GM12891 (cell line): ENCODE data around the gene PRKN.

Experiments
- DNase-seq: peaks from one replicate; pipeline ENCODE4 v3.0.0; 2011; ENCODE audit warnings: low spot score; ENCODE audit not compliant: insufficient read length
- FAIRE-seq: peaks from 2 replicates; lab custom pipeline; 2011; peaks lifted over from hg19 to GRCh38; lab: Jason Lieb, UNC
- PAX5 ChIP-seq: IDR thresholded peaks from 2 replicates; pipeline ENCODE4 v1.6.1; 2011; ENCODE audit warnings: low read length, moderate library complexity, mild to moderate bottlenecking; ENCODE audit not compliant: insufficient read depth, severe bottlenecking
- POLR2A ChIP-seq: IDR thresholded peaks from 2 replicates; pipeline ENCODE4 v1.6.1; 2011; ENCODE audit warnings: low read depth, low read length, control low read depth
- POLR2AphosphoS5 ChIP-seq: IDR thresholded peaks from 2 replicates; pipeline ENCODE4 v1.6.1; 2011; ENCODE audit warnings: low read depth, low read length, control low read depth
- POU2F2 ChIP-seq: IDR thresholded peaks from 2 replicates; pipeline ENCODE4 v1.6.1; 2011; ENCODE audit warnings: low read depth, mild to moderate bottlenecking, control low read depth, low read length, moderate library complexity
- SPI1 ChIP-seq: IDR thresholded peaks from 2 replicates; pipeline ENCODE4 v1.6.1; 2011; ENCODE audit warnings: low read depth, low read length, control low read depth
- TAF1 ChIP-seq: IDR thresholded peaks from 2 replicates; pipeline ENCODE4 v1.6.1; 2011; ENCODE audit warnings: low read depth, low read length, control low read depth

The PRKN gene

GRCh38 chr6:162242915-162243314 lies 484.7 kb downstream of the PRKN start:
- FAIRE-seq (no peak), DNase-seq (no peak)
- TF ChIP-seq POLR2A (no peak), POLR2AphosphoS5 (no peak), SPI1 (no peak), POU2F2 (no peak), PAX5 (no peak), TAF1 (no peak)

GRCh38 chr6:162239330-162239729 lies 488.2 kb downstream of the PRKN start:
- no peak for DNase-seq
- no peak for FAIRE-seq
- TF ChIP-seq TAF1 (no peak), PAX5 (no peak), POLR2AphosphoS5 (no peak), POU2F2 (no peak), SPI1 (no peak), POLR2A (no peak)

- FAIRE-seq (no peak), DNase-seq (no peak)
- TF ChIP-seq PAX5 (no peak), POLR2AphosphoS5 (no peak), TAF1 (no peak), POU2F2 (no peak), SPI1 (no peak), POLR2A (no peak)
Measured at GRCh38 chr6:162238675-162239074, 488.9 kb downstream of the PRKN start.

GRCh38 chr6:162237331-162237730 lies 490.2 kb downstream of the PRKN start:
- no peak for FAIRE-seq
- TF ChIP-seq POLR2AphosphoS5 (no peak), TAF1 (no peak), SPI1 (no peak), PAX5 (no peak), POU2F2 (no peak), POLR2A (no peak)

GRCh38 chr6:162234631-162235030 lies 492.9 kb downstream of the PRKN start:
- no peak for FAIRE-seq
- TF ChIP-seq TAF1 (no peak), POLR2A (no peak), SPI1 (no peak), POU2F2 (no peak)
- DNase-seq, result no peak

More at GRCh38 chr6:162237331-162237730, 490.2 kb downstream of the PRKN start:
- DNase-seq, result no peak

- no peak for TF ChIP-seq SPI1
- no peak for TF ChIP-seq POLR2A
- DNase-seq, result no peak
- FAIRE-seq, result no peak
Measured at GRCh38 chr6:162230147-162230752, 497.3 kb downstream of the PRKN start.

- FAIRE-seq (no peak), DNase-seq (no peak)
- TF ChIP-seq POLR2A (no peak), TAF1 (no peak), SPI1 (no peak), POU2F2 (no peak), POLR2AphosphoS5 (no peak), PAX5 (no peak)
Measured at GRCh38 chr6:162229093-162229492, 498.5 kb downstream of the PRKN start.

- no peak for TF ChIP-seq SPI1
- no peak for TF ChIP-seq POLR2A
- TF ChIP-seq POU2F2, result no peak
- DNase-seq (no peak), FAIRE-seq (no peak)
Measured at GRCh38 chr6:162226803-162227202, 500.8 kb downstream of the PRKN start.

GRCh38 chr6:162222521-162222920 lies 505.0 kb downstream of the PRKN start:
- DNase-seq (no peak), FAIRE-seq (no peak)
- TF ChIP-seq PAX5 (no peak), SPI1 (no peak), TAF1 (no peak), POU2F2 (no peak), POLR2A (no peak), POLR2AphosphoS5 (no peak)

- FAIRE-seq (no peak), DNase-seq (no peak)
- TF ChIP-seq POU2F2 (no peak), POLR2AphosphoS5 (no peak), SPI1 (no peak), PAX5 (no peak), TAF1 (no peak), POLR2A (no peak)
Measured at GRCh38 chr6:162220876-162221275, 506.7 kb downstream of the PRKN start.

- FAIRE-seq (no peak), DNase-seq (no peak)
- TF ChIP-seq SPI1 (no peak), PAX5 (no peak), POLR2AphosphoS5 (no peak), POLR2A (no peak), TAF1 (no peak), POU2F2 (no peak)
Measured at GRCh38 chr6:162219266-162219665, 508.3 kb downstream of the PRKN start.
